ENCODE measurements around the gene GDNF.

The GDNF gene

GRCh38 chr5:37770786-37771185, 69.1 kb downstream of the GDNF start:
- DNase-seq (ENCODE audit: low read depth in 1 of 2, low spot score in 1 of 2): no peak
- Histone ChIP-seq H3K27me3 (ENCODE audit: insufficient read depth, poor library complexity, severe bottlenecking) (no peaks in the 10 kb centered on the region), H3K27ac (replicated peaks) (no peak overlapping the region; the same call in 1 of the 2 replicates), H3K4me3 (replicated peaks; ENCODE audit: insufficient read depth, low read length) (no peak overlapping the region)
- no peak for TF ChIP-seq REST (IDR thresholded peaks at IDR 0.05; ENCODE audit: insufficient replicate concordance, low read depth)
- no peak for TF ChIP-seq POLR2AphosphoS5 (IDR thresholded peaks at IDR 0.05; ENCODE audit: low read depth)
- no peak for TF ChIP-seq GABPA (IDR thresholded peaks at IDR 0.05; ENCODE audit: low read depth)
- TF ChIP-seq SPI1 (IDR thresholded peaks at IDR 0.05; ENCODE audit: borderline replicate concordance, low read depth): no peak
- TF ChIP-seq CTCF (IDR thresholded peaks at IDR 0.05; ENCODE audit: insufficient read depth, low read length): no peak

- no peaks in the 10 kb centered on the region for H3K27me3 ChIP-seq (ENCODE audit: insufficient read depth, poor library complexity, severe bottlenecking)
- TF ChIP-seq GABPA (IDR thresholded peaks at IDR 0.05; ENCODE audit: low read depth): no peak
- no peak for TF ChIP-seq REST (IDR thresholded peaks at IDR 0.05; ENCODE audit: insufficient replicate concordance, low read depth)
- H3K4me3 ChIP-seq (replicated peaks; ENCODE audit: insufficient read depth, low read length): no peak overlapping the region
- H3K27ac ChIP-seq (replicated peaks): no peak overlapping the region
- DNase-seq (ENCODE audit: low read depth in 1 of 2, low spot score in 1 of 2): no peak
Observed at GRCh38 chr5:37769840-37770239, 70.0 kb downstream of the GDNF start.

- no peak overlapping the region for H3K4me3 ChIP-seq (replicated peaks; ENCODE audit: insufficient read depth, low read length)
- H3K27ac ChIP-seq (replicated peaks): no peak overlapping the region
- no peak for DNase-seq (ENCODE audit: low read depth in 1 of 2, low spot score in 1 of 2)
- no peak for TF ChIP-seq POLR2AphosphoS5 (IDR thresholded peaks at IDR 0.05; ENCODE audit: low read depth)
- TF ChIP-seq SPI1 (IDR thresholded peaks at IDR 0.05; ENCODE audit: borderline replicate concordance, low read depth): no peak
- no peak for TF ChIP-seq REST (IDR thresholded peaks at IDR 0.05; ENCODE audit: insufficient replicate concordance, low read depth)
- TF ChIP-seq GABPA (IDR thresholded peaks at IDR 0.05; ENCODE audit: low read depth): no peak
- no peak for TF ChIP-seq CTCF (IDR thresholded peaks at IDR 0.05; ENCODE audit: insufficient read depth, low read length)
- H3K27me3 ChIP-seq (ENCODE audit: insufficient read depth, poor library complexity, severe bottlenecking): no peaks in the 10 kb centered on the region
Observed at GRCh38 chr5:37769108-37769507, 70.7 kb downstream of the GDNF start.

- no peak for DNase-seq (ENCODE audit: low read depth in 1 of 2, low spot score in 1 of 2)
- Histone ChIP-seq H3K27me3 (ENCODE audit: insufficient read depth, poor library complexity, severe bottlenecking) (no peaks in the 10 kb centered on the region), H3K27ac (replicated peaks) (no peak overlapping the region), H3K4me3 (replicated peaks; ENCODE audit: insufficient read depth, low read length) (no peak overlapping the region)
- TF ChIP-seq POLR2AphosphoS5 (IDR thresholded peaks at IDR 0.05; ENCODE audit: low read depth): no peak
- no peak for TF ChIP-seq GABPA (IDR thresholded peaks at IDR 0.05; ENCODE audit: low read depth)
- no peak for TF ChIP-seq REST (IDR thresholded peaks at IDR 0.05; ENCODE audit: insufficient replicate concordance, low read depth)
- TF ChIP-seq CTCF (IDR thresholded peaks at IDR 0.05; ENCODE audit: insufficient read depth, low read length): no peak
- TF ChIP-seq SPI1 (IDR thresholded peaks at IDR 0.05; ENCODE audit: borderline replicate concordance, low read depth): no peak
Observed at GRCh38 chr5:37768371-37768770, 71.5 kb downstream of the GDNF start.

All from HL-60 (cell line).